ENCODE data around the gene RAF1.

RAF1 gene

DNA sequence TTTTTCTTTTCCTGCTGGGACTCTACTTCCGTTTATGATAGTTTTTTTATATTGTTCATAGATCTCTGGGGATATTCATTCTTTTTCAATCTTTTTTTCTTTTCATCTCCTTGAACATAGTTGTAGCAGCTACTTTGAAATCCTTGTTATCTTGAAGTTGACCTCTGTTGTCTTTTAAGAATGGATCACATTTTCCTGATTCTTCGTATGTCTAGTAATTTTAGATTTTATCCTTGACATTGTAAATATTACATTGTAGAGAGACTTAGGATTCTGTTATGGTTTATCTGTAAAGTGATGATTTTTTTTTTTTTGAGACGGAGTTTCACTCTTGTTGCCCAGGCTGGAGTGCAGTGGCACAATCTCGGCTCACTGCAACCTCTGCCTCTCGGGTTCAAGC is 86.5 kb downstream of the RAF1 start:
- no peak for DNase-seq (ENCODE audit: low spot score)
- no peak for TF ChIP-seq CTCF (IDR thresholded peaks at IDR 0.05; ENCODE audit: extremely low read depth, insufficient read depth, missing control alignments)
- in situ Hi-C loops (cut with MboI; ENCODE audit: low pct_unique_long_range_greater_than_20kb, low sequenced_read_pairs, unreplicated experiment): no loop called here

DNA sequence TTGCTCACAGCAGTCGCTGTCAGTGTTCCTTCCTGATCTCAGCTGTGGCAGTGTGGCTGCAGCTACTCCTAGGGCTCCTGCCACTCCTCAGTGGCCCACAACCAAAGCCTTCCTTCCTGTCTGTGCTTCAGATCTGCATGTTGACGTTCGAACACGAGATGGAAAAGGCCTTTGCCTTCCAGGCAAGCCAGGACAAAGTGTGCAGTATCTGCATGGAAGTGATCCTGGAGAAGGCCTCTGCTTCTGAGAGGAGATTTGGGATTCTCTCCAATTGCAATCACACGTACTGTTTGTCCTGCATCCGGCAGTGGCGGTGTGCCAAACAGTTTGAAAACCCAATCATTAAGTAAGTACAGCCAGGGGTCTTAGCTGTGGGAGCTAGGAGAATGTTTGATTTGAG is 89.3 kb downstream of the RAF1 start:
- DNase-seq (ENCODE audit: low spot score): no peak

GRCh38 chr3:12574131-12574530 is 89.8 kb downstream of the RAF1 start:
- TF ChIP-seq CTCF (IDR thresholded peaks at IDR 0.05; ENCODE audit: extremely low read depth, insufficient read depth, missing control alignments): no peak
- in situ Hi-C loops (cut with MboI; ENCODE audit: low pct_unique_long_range_greater_than_20kb, low sequenced_read_pairs, unreplicated experiment): no loop called here
- no peak for DNase-seq (ENCODE audit: low spot score)

More for the DNA sequence above, 89.3 kb downstream of the RAF1 start:
- in situ Hi-C loops (cut with MboI; ENCODE audit: low pct_unique_long_range_greater_than_20kb, low sequenced_read_pairs, unreplicated experiment): no loop called here
- no peak for TF ChIP-seq CTCF (IDR thresholded peaks at IDR 0.05; ENCODE audit: extremely low read depth, insufficient read depth, missing control alignments)

DNA sequence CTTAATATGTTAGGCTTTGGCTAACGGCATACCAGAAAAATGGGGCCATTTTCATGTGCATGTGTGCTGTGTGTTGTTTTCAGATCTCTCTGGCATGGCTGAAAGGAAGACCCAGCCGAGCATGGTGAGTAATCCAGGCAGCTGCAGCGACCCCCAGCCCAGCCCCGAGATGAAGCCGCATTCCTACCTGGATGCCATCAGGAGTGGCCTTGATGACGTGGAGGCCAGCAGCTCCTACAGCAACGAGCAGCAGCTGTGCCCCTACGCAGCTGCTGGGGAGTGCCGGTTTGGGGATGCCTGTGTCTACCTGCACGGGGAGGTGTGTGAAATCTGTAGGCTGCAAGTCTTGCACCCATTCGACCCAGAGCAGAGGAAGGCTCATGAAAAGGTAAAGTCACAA is 91.9 kb downstream of the RAF1 start:
- in situ Hi-C loops (cut with MboI; ENCODE audit: low pct_unique_long_range_greater_than_20kb, low sequenced_read_pairs, unreplicated experiment): no loop called here
- no peak for TF ChIP-seq CTCF (IDR thresholded peaks at IDR 0.05; ENCODE audit: extremely low read depth, insufficient read depth, missing control alignments)
- DNase-seq (ENCODE audit: low spot score): no peak

- DNase-seq (ENCODE audit: low spot score): no peak
- TF ChIP-seq CTCF (IDR thresholded peaks at IDR 0.05; ENCODE audit: extremely low read depth, insufficient read depth, missing control alignments): no peak
- in situ Hi-C loops (cut with MboI; ENCODE audit: low pct_unique_long_range_greater_than_20kb, low sequenced_read_pairs, unreplicated experiment): no loop called here
Observed at GRCh38 chr3:12569836-12570235, 94.1 kb downstream of the RAF1 start.

DNA sequence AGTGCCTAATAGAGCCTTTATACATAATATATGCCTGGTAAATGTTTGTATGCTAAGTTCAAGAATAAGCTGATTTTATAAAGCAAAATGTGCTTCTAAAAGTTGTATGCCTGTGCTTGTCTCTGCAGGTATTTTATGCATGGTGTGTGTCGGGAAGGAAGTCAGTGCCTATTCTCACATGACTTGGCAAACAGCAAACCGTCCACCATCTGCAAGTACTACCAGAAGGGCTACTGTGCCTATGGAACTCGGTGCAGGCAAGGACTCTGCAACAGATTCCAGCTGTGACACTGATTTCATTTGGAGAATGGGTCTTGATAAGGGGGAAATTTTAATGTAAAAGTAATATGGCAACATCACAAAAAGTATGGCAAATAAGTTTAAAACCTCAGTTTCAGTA is 95.2 kb downstream of the RAF1 start:
- no peak for TF ChIP-seq CTCF (IDR thresholded peaks at IDR 0.05; ENCODE audit: extremely low read depth, insufficient read depth, missing control alignments)
- no peak for DNase-seq (ENCODE audit: low spot score)
- in situ Hi-C loops (cut with MboI; ENCODE audit: low pct_unique_long_range_greater_than_20kb, low sequenced_read_pairs, unreplicated experiment): no loop called here

DNA sequence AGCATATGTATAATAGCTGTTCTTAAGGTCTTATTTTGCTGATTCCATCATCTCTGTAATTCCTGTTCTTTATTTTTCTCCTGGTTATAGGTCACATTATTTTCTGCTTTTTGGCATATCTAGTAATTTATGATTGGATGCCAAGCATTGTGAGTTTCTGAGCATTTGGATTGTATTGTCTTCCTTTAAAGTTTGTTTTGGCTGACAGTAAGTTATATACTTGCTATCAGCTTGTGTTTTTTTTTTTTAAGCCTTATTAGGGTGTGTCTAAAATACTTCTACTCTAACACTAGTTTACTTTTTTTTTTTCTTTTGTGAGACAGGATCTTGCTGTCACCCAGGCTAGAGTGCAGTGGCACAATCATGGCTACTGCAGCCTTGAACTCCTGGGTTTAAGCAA is 96.9 kb downstream of the RAF1 start:
- no peak for DNase-seq (ENCODE audit: low spot score)
- in situ Hi-C loops (cut with MboI; ENCODE audit: low pct_unique_long_range_greater_than_20kb, low sequenced_read_pairs, unreplicated experiment): no loop called here
- TF ChIP-seq CTCF (IDR thresholded peaks at IDR 0.05; ENCODE audit: extremely low read depth, insufficient read depth, missing control alignments): no peak

All from GM13977 (cell line).